ENCODE results near the gene R3HDM4.

DNA sequence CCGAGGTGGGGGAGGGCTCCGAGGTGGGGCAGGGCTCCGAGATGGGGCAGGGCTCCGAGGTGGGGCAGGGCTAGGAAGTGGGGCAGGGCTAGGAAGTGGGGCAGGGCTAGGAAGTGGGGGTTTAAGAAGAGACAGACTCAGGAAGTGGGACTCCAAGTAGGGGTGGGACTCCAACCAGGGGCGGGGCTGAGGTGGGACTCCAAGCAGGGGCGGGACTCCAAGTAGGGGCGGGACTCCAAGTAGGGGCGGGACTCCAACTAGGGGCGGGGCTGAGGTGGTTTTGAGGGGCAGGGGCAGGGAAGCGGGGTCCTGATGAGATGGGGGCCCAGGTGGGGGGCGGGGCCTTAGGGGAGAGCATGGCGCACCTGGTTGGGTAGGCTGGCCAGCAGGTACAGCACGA lies 39.9 kb downstream of the R3HDM4 start:
- TF ChIP-seq, protein P1, sequence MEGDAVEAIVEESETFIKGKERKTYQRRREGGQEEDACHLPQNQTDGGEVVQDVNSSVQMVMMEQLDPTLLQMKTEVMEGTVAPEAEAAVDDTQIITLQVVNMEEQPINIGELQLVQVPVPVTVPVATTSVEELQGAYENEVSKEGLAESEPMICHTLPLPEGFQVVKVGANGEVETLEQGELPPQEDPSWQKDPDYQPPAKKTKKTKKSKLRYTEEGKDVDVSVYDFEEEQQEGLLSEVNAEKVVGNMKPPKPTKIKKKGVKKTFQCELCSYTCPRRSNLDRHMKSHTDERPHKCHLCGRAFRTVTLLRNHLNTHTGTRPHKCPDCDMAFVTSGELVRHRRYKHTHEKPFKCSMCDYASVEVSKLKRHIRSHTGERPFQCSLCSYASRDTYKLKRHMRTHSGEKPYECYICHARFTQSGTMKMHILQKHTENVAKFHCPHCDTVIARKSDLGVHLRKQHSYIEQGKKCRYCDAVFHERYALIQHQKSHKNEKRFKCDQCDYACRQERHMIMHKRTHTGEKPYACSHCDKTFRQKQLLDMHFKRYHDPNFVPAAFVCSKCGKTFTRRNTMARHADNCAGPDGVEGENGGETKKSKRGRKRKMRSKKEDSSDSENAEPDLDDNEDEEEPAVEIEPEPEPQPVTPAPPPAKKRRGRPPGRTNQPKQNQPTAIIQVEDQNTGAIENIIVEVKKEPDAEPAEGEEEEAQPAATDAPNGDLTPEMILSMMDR (IDR thresholded peaks at IDR 0.05) = no peak
- TF ChIP-seq POLR2A (IDR thresholded peaks at IDR 0.05) = no peak
